ENCODE data around the gene DENND4A.
A peak's percentile ranks its signal among the peaks of the same experiment; 100 is the strongest.
"Not testable (repeated sequence)": the region's sequence is repeated elsewhere in the genome, so short reads cannot be mapped to it uniquely, and the experiment has no call there.

Gene DENND4A

GRCh38 chr15:65789105-65789504 lies 3.0 kb downstream of the DENND4A start:
- no peak for DNase-seq (ENCODE audit: low spot score)

DNA sequence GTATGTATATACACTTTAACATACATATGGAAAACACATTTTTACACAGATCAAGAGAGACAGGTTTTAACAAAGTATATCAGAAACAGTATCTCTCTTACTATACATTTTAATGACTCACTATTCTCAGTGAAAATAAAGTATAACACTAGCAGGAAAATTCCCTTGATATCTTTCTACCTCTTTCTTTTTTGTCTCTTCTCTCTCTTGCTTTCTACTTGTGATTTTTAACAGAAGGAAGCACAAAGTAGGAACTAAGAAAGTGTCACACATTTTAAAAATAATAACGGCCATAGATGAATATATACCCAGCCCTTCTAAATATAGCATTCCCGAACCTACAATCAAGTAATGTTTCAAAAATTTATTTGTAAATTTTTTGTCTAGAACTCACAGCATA lies 4.8 kb downstream of the DENND4A start:
- DNase-seq (ENCODE audit: low spot score), result no peak

DNA sequence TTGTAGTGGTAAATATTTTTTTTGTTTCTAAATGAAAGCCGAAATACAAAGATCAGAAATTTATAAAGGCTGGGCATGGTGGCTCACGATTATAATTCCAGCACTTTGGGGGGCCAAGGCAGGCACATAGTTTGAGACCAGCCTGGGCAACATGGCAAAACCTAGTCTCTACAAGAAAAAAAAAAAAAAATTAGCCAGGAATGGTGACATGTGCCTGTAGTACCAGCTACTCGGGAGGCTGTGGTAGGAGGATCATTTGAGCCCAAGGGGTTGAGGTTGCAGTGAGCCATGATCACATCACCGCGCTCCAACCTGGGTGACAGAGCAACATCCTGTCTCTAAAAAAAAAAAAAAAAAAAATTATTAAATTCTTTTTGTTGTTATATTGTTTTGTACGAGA lies 6.9 kb downstream of the DENND4A start:
- no peak for DNase-seq (ENCODE audit: low spot score)

DNA sequence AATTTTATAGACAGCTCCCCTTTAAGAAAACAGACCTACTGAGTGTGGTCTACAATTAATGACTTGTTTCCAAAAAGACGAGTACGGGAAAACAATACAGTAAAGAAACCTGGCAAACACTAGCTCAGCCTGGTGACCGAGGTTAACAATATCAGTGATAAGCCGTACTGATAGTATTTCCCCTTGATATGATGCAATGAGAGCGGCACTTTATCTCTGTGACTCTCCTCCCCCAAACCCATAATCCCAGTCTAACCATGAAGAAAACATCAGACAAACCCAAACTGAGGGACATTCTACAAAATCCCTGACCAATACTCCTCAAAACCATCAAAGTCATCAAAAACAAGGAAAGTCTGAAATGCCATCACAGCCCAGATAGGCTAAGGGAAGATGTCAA lies 8.2 kb downstream of the DENND4A start:
- DNase-seq (ENCODE audit: low spot score), result no peak

GRCh38 chr15:65782096-65782495 lies 10.0 kb downstream of the DENND4A start:
- no peak for DNase-seq (ENCODE audit: low spot score)

DNA sequence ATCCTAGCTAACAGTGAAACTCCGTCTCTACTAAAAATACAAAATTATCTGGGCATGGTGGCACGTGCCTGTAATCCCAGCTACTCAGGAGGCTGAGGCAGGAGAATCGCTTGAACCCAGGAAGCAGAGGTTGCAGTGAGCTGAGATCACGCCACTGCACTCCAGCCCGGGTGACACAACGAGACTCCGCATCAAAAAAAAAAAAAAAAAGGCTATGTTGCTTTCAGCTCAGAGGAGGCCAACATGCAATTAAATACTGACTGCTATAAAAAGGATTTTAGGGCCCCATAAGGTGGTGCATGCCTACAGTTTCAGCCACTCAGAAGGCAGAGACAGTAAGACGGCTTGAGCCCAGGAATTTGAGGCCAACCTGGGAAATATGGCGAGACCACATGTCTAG lies 13.4 kb downstream of the DENND4A start:
- DNase-seq (ENCODE audit: low spot score), result not testable (repeated sequence)

DNA sequence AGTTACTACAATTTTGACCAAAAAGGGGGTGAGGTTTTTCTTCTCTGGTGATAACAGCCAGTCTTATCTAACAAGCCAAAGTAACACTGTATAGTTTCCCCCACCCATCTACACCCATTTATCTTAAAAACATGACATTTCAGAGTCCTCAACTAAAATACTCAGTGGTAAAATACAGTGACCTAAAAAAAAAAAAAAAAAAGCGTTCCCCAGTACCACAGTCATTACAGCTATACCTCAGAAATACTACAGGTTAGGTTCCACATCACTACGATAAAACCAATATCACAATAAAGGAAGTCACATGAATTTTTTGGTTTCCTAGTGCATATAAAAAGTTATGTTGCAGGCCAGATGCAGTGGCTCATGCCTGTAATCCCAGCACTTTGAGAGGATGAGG lies 13.8 kb downstream of the DENND4A start:
- DNase-seq (ENCODE audit: low spot score), result no peak

GRCh38 chr15:65777843-65778242 lies 14.2 kb downstream of the DENND4A start:
- DNase-seq (ENCODE audit: low spot score), result no peak

DNA sequence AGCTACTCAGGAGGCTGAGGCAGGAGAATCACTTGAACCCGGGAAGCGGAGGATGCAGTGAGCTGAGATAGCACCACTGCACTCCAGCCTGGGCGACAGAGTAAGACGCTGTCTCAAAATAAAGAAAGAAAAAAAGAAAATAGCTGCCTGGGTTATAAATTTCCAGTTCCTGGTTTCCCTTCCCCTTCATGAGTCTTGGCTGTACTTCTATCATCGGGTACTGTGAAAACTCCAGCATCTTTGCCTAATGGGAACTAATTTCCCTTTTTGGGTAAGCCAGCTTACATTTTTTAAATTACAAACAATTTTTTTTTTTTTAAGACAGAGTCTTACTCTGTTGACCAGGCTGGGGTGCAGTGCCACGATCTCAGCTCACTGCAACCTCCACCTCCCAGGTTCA lies 15.0 kb downstream of the DENND4A start:
- DNase-seq (ENCODE audit: low spot score), result no peak

GRCh38 chr15:65773386-65774111 lies 18.5 kb downstream of the DENND4A start:
- no peak for DNase-seq (ENCODE audit: low spot score)

GRCh38 chr15:65772930-65773329 lies 19.2 kb downstream of the DENND4A start:
- no peak for DNase-seq (ENCODE audit: low spot score)

- DNase-seq (ENCODE audit: low spot score), result no peak
Measured at GRCh38 chr15:65771870-65772269, 20.2 kb downstream of the DENND4A start.

- no peak for DNase-seq (ENCODE audit: low spot score)
Measured at GRCh38 chr15:65769482-65769881, 22.6 kb downstream of the DENND4A start.

DNA sequence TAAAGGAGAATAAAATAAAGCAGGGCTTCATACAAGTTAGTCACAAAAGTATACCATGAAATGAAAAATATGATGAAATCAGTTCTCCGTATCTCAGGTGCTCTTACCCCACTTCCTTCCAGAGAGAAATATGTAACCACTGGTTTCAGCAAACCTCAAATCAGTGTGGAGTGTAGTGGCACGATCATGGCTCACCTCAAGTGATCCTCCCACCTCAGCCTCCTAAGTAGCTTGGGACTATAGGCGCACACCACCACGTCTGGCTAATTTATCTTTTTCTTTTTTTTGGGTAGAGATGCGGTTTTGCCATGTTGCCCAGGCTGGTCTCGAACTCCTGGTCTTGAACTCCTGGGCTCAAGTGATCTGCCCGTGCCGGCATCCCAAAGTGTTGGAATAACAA lies 24.2 kb downstream of the DENND4A start:
- DNase-seq (ENCODE audit: low spot score), result peak; percentile 36

GRCh38 chr15:65767264-65767595 lies 24.9 kb downstream of the DENND4A start:
- no peak for DNase-seq (ENCODE audit: low spot score)

GRCh38 chr15:65766422-65767263 lies 25.4 kb downstream of the DENND4A start:
- no peak for DNase-seq (ENCODE audit: low spot score)

DNA sequence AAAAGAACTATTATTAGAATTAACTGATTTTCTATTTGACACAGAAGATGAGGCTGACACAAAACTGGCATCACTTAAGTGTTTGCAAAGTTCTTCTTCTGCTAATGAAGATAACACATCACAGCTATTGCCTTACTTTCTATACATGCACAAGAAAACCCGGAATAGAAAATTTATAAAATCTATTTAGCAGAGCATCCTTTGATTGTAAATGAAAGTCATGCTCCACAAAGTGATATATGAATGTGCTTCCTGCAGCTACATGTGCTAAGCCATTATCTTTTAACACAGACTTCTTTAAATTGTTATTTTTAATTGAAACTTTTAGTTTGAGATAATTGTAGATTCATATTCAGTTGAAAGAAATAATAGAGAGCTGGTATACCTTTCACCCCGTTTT lies 27.0 kb downstream of the DENND4A start:
- no peak for DNase-seq (ENCODE audit: low spot score)

GRCh38 chr15:65762914-65763787 lies 28.9 kb downstream of the DENND4A start:
- DNase-seq (ENCODE audit: low spot score), result no peak

DNA sequence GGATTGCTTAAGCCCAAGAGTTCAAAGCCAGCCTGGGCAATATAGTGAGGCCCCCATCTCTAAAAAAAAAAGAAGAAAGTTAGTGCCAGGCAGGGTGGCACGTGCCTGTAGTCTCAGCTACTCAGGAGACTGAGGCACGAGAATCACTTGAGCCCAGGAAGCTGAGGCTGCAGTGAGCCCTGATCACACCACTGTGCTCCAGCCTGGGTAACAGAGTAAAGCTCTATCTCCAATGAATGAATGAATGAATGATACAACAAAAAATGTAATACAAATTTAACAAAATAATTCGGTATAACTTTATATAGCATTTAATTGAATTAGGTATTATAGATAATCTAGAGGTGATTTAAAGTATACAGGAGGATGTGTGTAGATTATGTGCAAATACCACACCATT lies 29.7 kb downstream of the DENND4A start:
- no peak for DNase-seq (ENCODE audit: low spot score)

GRCh38 chr15:65761210-65761926 lies 30.7 kb downstream of the DENND4A start:
- peak; percentile 19 for DNase-seq (ENCODE audit: low spot score)

GRCh38 chr15:65759441-65759840 lies 32.7 kb downstream of the DENND4A start:
- DNase-seq (ENCODE audit: low spot score), result no peak

- no peak for DNase-seq (ENCODE audit: low spot score)
Measured at GRCh38 chr15:65758242-65758641, 33.9 kb downstream of the DENND4A start.

All from CD4-positive, alpha-beta T cell treated with Interleukin-2 at 100 ng/mL for 4 hours (primary cell).